ENCODE data around the gene SLC25A6.

DNA sequence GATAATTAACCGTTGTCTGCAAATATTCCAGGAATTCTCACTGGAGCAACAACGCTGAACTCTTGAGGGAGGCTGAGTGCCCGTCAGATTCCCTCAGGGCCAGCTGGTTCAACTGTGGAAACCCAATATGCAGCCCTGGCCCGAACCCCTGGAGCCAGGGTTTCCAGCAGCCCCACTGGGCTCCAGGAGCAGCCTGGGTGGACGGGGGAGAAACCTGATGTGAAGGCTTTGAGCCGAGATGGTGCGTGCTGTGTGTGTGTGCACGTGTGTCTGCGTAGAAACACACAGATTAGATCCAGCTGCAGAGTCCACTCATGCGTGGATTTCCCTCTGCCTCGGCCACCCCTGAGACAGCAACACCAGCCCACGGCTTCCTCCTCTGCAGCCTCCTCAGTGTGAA lies 19.4 kb upstream of the SLC25A6 start:
- TF ChIP-seq, protein P1, sequence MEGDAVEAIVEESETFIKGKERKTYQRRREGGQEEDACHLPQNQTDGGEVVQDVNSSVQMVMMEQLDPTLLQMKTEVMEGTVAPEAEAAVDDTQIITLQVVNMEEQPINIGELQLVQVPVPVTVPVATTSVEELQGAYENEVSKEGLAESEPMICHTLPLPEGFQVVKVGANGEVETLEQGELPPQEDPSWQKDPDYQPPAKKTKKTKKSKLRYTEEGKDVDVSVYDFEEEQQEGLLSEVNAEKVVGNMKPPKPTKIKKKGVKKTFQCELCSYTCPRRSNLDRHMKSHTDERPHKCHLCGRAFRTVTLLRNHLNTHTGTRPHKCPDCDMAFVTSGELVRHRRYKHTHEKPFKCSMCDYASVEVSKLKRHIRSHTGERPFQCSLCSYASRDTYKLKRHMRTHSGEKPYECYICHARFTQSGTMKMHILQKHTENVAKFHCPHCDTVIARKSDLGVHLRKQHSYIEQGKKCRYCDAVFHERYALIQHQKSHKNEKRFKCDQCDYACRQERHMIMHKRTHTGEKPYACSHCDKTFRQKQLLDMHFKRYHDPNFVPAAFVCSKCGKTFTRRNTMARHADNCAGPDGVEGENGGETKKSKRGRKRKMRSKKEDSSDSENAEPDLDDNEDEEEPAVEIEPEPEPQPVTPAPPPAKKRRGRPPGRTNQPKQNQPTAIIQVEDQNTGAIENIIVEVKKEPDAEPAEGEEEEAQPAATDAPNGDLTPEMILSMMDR (conservative IDR thresholded peaks at IDR 0.05) = no peak
- TF ChIP-seq EZH2 (IDR thresholded peaks at IDR 0.05; ENCODE audit: low read depth) = no peak
